PC-3 (cell line): ENCODE results near the gene TDRKH.

Source experiments
- EZH2 ChIP-seq: fragments of 300-600 bp; sonication (generic); IDR thresholded peaks from one replicate; pipeline ENCODE4 v1.6.1; 2017; ENCODE audit warnings: antibody characterized with exemption, mild to moderate bottlenecking, low read length; ENCODE audit not compliant: unreplicated experiment
- EZH2phosphoT487 ChIP-seq: fragments of 300-600 bp; sonication (generic); IDR thresholded peaks from 2 replicates; pipeline ENCODE4 v1.6.1; 2018; ENCODE audit warnings: mild to moderate bottlenecking, antibody characterized with exemption, low read length, borderline replicate concordance
- TF ChIP-seq, protein P1 (sequence below): fragments of 300-600 bp; sonication (generic); conservative IDR thresholded peaks from 2 replicates; pipeline ENCODE4 v1.5.1; 2017; ENCODE audit warnings: antibody characterized with exemption, low read depth, mild to moderate bottlenecking, low read length

DNA sequence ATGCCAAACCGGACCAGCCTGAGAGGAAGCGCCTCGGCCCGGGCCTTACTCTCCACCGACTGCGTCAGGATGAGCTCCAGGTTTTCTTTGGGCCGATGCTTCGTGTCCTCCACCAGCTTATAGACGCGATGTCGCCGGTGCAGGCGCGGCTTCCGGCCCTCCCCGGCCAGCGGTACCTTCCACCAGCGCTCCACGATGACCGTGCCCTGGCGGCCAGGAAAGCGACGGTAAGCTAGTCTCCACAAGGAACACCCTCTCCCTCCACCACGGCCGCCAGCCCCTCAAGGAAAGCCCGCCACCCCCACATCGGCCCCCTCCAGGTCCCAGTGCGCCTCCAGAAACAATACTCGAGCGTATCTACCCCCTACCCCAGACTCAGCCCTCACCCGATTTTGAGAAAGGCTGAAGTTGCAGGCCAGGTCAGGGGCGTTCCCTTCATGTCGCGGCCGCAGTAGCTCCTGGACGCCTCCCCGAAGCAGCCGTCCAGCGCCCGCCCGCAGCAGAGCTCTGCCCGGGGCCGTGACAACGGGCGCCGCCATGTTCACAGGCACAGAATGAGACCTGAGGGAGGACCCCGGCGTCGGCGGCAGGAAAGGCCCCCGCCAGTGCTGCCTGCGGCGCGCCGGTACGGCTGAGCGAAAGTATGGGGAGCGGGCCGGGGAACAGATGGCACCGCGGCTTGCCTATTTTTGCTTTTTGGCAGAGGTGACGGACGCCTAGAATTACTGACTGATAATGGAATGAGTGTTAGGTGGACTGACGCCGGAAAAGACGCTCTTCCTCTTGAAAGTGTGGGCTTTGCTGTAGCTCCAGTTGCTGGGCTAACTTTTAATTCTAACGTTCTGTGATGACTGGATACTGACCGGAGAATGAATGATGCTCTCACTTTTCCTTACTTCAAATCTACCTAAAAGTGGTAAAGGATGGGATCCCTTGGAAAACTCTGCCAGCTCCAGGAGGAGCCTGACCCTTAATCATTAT, 27.1 kb downstream of the TDRKH start, which contains the start of gene MRPL9:
- TF ChIP-seq, protein P1, sequence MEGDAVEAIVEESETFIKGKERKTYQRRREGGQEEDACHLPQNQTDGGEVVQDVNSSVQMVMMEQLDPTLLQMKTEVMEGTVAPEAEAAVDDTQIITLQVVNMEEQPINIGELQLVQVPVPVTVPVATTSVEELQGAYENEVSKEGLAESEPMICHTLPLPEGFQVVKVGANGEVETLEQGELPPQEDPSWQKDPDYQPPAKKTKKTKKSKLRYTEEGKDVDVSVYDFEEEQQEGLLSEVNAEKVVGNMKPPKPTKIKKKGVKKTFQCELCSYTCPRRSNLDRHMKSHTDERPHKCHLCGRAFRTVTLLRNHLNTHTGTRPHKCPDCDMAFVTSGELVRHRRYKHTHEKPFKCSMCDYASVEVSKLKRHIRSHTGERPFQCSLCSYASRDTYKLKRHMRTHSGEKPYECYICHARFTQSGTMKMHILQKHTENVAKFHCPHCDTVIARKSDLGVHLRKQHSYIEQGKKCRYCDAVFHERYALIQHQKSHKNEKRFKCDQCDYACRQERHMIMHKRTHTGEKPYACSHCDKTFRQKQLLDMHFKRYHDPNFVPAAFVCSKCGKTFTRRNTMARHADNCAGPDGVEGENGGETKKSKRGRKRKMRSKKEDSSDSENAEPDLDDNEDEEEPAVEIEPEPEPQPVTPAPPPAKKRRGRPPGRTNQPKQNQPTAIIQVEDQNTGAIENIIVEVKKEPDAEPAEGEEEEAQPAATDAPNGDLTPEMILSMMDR: no peak
- TF ChIP-seq EZH2 (no peak), EZH2phosphoT487 (no peak)
